H1 (cell line): ENCODE data around the gene LRRIQ4. TPM values are rescaled to one million over a fixed set of nuclear protein-coding genes. Genes with fewer than 3 reads are reported as not detected.

Source experiments
- CTCF ChIA-PET: fragments of 300-600 bp; sonication (Branson Sonifier 250); formaldehyde crosslinking; loops from one replicate; lab custom pipeline; 2021; ENCODE audit not compliant: partially characterized antibody; lab: Charles Lee
- POLR2A ChIA-PET: fragments of 300-600 bp; sonication (Branson Sonifier 250); formaldehyde crosslinking; loops from one replicate; lab custom pipeline; 2021; ENCODE audit warnings: inconsistent platforms; ENCODE audit not compliant: partially characterized antibody; lab: Charles Lee
- DNase-seq, 2 experiments: peaks; one replicate each; pipeline versions ENCODE4 v3.0.0 to v3.0.0-alpha.2; 2010 to 2022; ENCODE audit warnings: low spot score in 2 of 2, low read depth in 1 of 2, mixed read lengths in 1 of 2
- FAIRE-seq: peaks from 2 replicates; lab custom pipeline; 2011; peaks lifted over from hg19 to GRCh38; lab: Jason Lieb, UNC
- H2AFZ ChIP-seq: 2 replicates; pipeline ENCODE4 v1.8.1; 2012; ENCODE audit warnings: low read length, inconsistent platforms
- H2AK5ac ChIP-seq: 2 replicates; pipeline ENCODE4 v1.6.1; 2013; ENCODE audit warnings: low read depth, low read length
- H2BK120ac ChIP-seq: replicated peaks from 2 replicates; pipeline ENCODE3; 2013; ENCODE audit warnings: low read depth, low read length, inconsistent platforms
- H2BK12ac ChIP-seq: 2 replicates; pipeline ENCODE4 v1.6.1; 2013; ENCODE audit warnings: low read depth, low read length
- H2BK15ac ChIP-seq: 2 replicates; pipeline ENCODE4 v1.6.1; 2013; ENCODE audit warnings: low read length
- H2BK20ac ChIP-seq: 2 replicates; pipeline ENCODE4 v1.6.1; 2013; ENCODE audit warnings: low read length
- H2BK5ac ChIP-seq: 2 replicates; pipeline ENCODE4 v1.6.1; 2013; ENCODE audit warnings: low read depth, low read length
- H3K14ac ChIP-seq: 2 replicates; pipeline ENCODE4 v1.6.1; 2013; ENCODE audit warnings: inconsistent platforms; ENCODE audit not compliant: insufficient read length
- H3K18ac ChIP-seq: 2 replicates; pipeline ENCODE4 v1.6.1; 2013; ENCODE audit warnings: low read length; ENCODE audit errors: extremely low read depth
- H3K23ac ChIP-seq: 2 replicates; pipeline ENCODE4 v1.6.1; 2013; ENCODE audit warnings: inconsistent platforms; ENCODE audit not compliant: insufficient read length
- H3K23me2 ChIP-seq: 2 replicates; pipeline ENCODE4 v1.6.1; 2013; ENCODE audit warnings: low read depth, low read length
- H3K27ac ChIP-seq: 2 replicates; pipeline ENCODE4 v1.6.1; 2011; ENCODE audit warnings: low read depth, low read length, inconsistent platforms
- H3K27me3 ChIP-seq, 4 experiments: replicated peaks in 1 of 4; 1 replicate in 1 of 4; 2 replicates in 3 of 4; pipeline versions ENCODE4 v1.6.1 to v1.8.1; 2011 to 2013; ENCODE audit warnings: low read length in 3 of 4, mild to moderate bottlenecking in 3 of 4, inconsistent platforms in 2 of 4, mixed read lengths in 2 of 4, moderate library complexity in 1 of 4; ENCODE audit not compliant: control insufficient read depth in 3 of 4, insufficient read depth in 3 of 4; ENCODE audit errors: extremely low read depth in 1 of 4
- H3K36me3 ChIP-seq, 4 experiments: 2 replicates each; pipeline versions ENCODE4 v1.6.1 to v1.8.1; 2011 to 2013; ENCODE audit warnings: mild to moderate bottlenecking in 4 of 4, low read length in 3 of 4, moderate library complexity in 2 of 4, control low read depth in 1 of 4, inconsistent platforms in 1 of 4; ENCODE audit not compliant: insufficient read depth in 4 of 4, control insufficient read depth in 2 of 4
- H3K4ac ChIP-seq: replicated peaks from 2 replicates; pipeline ENCODE3; 2013; ENCODE audit warnings: low read length, low read depth, mixed read lengths, inconsistent platforms; ENCODE audit not compliant: insufficient read length
- H3K4me1 ChIP-seq, 4 experiments: replicated peaks in 1 of 4; 1 replicate in 1 of 4; 2 replicates in 3 of 4; pipeline versions ENCODE4 v1.6.1 to v1.8.1; 2011 to 2013; ENCODE audit warnings: low read length in 3 of 4, inconsistent platforms in 2 of 4, mixed read lengths in 1 of 4; ENCODE audit not compliant: insufficient read depth in 4 of 4, control insufficient read depth in 3 of 4
- H3K4me2 ChIP-seq, 2 experiments: 2 replicates each; pipeline versions ENCODE4 v1.6.1 to v1.8.1; 2011 to 2013; ENCODE audit warnings: low read depth in 2 of 2, low read length in 2 of 2, control low read depth in 1 of 2, inconsistent platforms in 1 of 2, mild to moderate bottlenecking in 1 of 2; ENCODE audit not compliant: insufficient read depth in 1 of 2
- H3K4me3 ChIP-seq, 4 experiments: fragments of 200-600, 300-600 bp in 1 of 4; sonication (generic), shearing (Covaris generic), sonication (Bioruptor Twin) in 1 of 4; 2 replicates each; pipeline versions ENCODE4 v1.5.1 to v1.8.1; 2011 to 2016; ENCODE audit warnings: low read length in 4 of 4, low read depth in 3 of 4, control low read depth in 2 of 4, inconsistent platforms in 2 of 4, mild to moderate bottlenecking in 2 of 4, mixed read lengths in 1 of 4, moderate library complexity in 1 of 4; ENCODE audit not compliant: insufficient read depth in 2 of 4; ENCODE audit errors: extremely low read depth in 1 of 4
- H3K56ac ChIP-seq: replicated peaks from 2 replicates; pipeline ENCODE3; 2013; ENCODE audit warnings: low read depth, mild to moderate bottlenecking, mixed read lengths, low read length, inconsistent platforms; ENCODE audit not compliant: insufficient read length
- H3K79me1 ChIP-seq: 2 replicates; pipeline ENCODE4 v1.6.1; 2013; ENCODE audit warnings: low read depth, low read length, control low read depth
- H3K79me2 ChIP-seq, 2 experiments: 2 replicates each; pipeline versions ENCODE4 v1.6.1 to v1.8.1; 2012 to 2013; ENCODE audit warnings: low read length in 2 of 2, mild to moderate bottlenecking in 2 of 2, inconsistent platforms in 1 of 2; ENCODE audit not compliant: insufficient read depth in 2 of 2, control insufficient read depth in 1 of 2
- H3K9ac ChIP-seq, 4 experiments: replicated peaks in 1 of 4; 1 replicate in 1 of 4; 2 replicates in 3 of 4; pipeline versions ENCODE4 v1.6.1 to v1.8.1; 2011 to 2013; ENCODE audit warnings: low read depth in 3 of 4, low read length in 3 of 4, control low read depth in 2 of 4, mild to moderate bottlenecking in 2 of 4, moderate library complexity in 2 of 4, inconsistent platforms in 1 of 4; ENCODE audit errors: extremely low read depth in 1 of 4
- H3K9me3 ChIP-seq, 2 experiments: 2 replicates each; pipeline versions ENCODE4 v1.6.1 to v1.8.1; 2012 to 2013; ENCODE audit warnings: mild to moderate bottlenecking in 2 of 2, moderate library complexity in 2 of 2, control low read depth in 1 of 2, inconsistent platforms in 1 of 2, low read depth in 1 of 2, low read length in 1 of 2, mixed read lengths in 1 of 2; ENCODE audit not compliant: insufficient read depth in 2 of 2
- H4K20me1 ChIP-seq, 2 experiments: replicated peaks in 1 of 2; 2 replicates each; pipeline versions ENCODE3 to v1.8.1; 2011 to 2013; ENCODE audit warnings: inconsistent platforms in 2 of 2, low read length in 2 of 2, mild to moderate bottlenecking in 1 of 2; ENCODE audit not compliant: insufficient read depth in 2 of 2, control insufficient read depth in 1 of 2
- H4K5ac ChIP-seq: 2 replicates; pipeline ENCODE4 v1.6.1; 2013; ENCODE audit warnings: low read length, low read depth, mixed read lengths, inconsistent platforms; ENCODE audit not compliant: insufficient read length
- H4K8ac ChIP-seq: 2 replicates; pipeline ENCODE4 v1.8.0; 2013; ENCODE audit warnings: mild to moderate bottlenecking, moderate library complexity, low read length, inconsistent platforms; ENCODE audit not compliant: insufficient read depth; ENCODE audit errors: extremely low read depth
- H4K91ac ChIP-seq: replicated peaks from 2 replicates; pipeline ENCODE3; 2013; ENCODE audit warnings: low read length, mixed read lengths, inconsistent platforms; ENCODE audit not compliant: insufficient read length
- BCL11A ChIP-seq, 2 experiments: IDR thresholded peaks; one replicate each; pipeline ENCODE4 v1.6.1; 2011; ENCODE audit warnings: low read depth in 2 of 2, low read length in 2 of 2, mild to moderate bottlenecking in 2 of 2
- POLR2A ChIP-seq, 2 experiments: IDR thresholded peaks; 1 replicate in 1 of 2; 2 replicates in 1 of 2; pipeline ENCODE4 v1.6.1; 2011; ENCODE audit warnings: low read depth in 2 of 2, low read length in 2 of 2, mild to moderate bottlenecking in 2 of 2; ENCODE audit errors: control extremely low read depth in 1 of 2
- SUZ12 ChIP-seq: fragments of 200-600 bp; sonication (generic); IDR thresholded peaks from 2 replicates; pipeline ENCODE4 v1.6.1; 2012; ENCODE audit warnings: mild to moderate bottlenecking, inconsistent platforms, low read length, moderate library complexity, mixed read lengths
- TAF1 ChIP-seq: IDR thresholded peaks from 2 replicates; pipeline ENCODE4 v1.6.1; 2011; ENCODE audit warnings: mild to moderate bottlenecking, low read depth, low read length
- WGBS, 2 experiments: shearing (Covaris generic) in 1 of 2; methylation state at CpG; one replicate each; pipeline versions ENCODE4 v1.1.6 to v1.1.7; 2013 to 2015; ENCODE audit warnings: low lambda C conversion rate in 2 of 2, mixed read lengths in 2 of 2, inconsistent platforms in 1 of 2, low coverage in 1 of 2, missing lambda C conversion rate in 1 of 2; ENCODE audit not compliant: insufficient replicate concordance in 2 of 2, insufficient coverage in 1 of 2, insufficient read length in 1 of 2; ENCODE audit errors: extremely low coverage in 1 of 2, missing lambda C conversion rate in 1 of 2; 5-methylcytosine and 5-hydroxymethylcytosine counted together
- polyA plus RNA-seq, 7 experiments: library from polyadenylated mRNA; depleted of rRNA in 3 of 7; stranded (reverse) in 5 of 7; unstranded in 2 of 7; fragments of >200 nt in 5 of 7; fragments of 200-250 nt in 2 of 7; gene quantifications; 1 replicate in 5 of 7; 2 replicates in 1 of 7; 4 replicates in 1 of 7; pipeline versions ENCODE4 v1.2.1 to v1.2.3, GENCODE V29; 2011 to 2013; ENCODE audit warnings: missing spikeins in 2 of 7, mixed read lengths in 2 of 7
- total RNA-seq: library from RNA; stranded (reverse); fragmentation: NEBNext Ultra II Directional; extraction: Animal tissue kit (Norgen Biotek cat#: 25700); gene quantifications from 2 replicates; pipeline ENCODE4 v1.2.1, GENCODE V29; 2021

LRRIQ4 gene
- total and polyA plus RNA-seq, 2 of the 8 experiments (the other 6 are each of a cell fraction or from before 2014, with no cell fraction given), result 0.08 TPM; not detected in 1

GRCh38 chr3:169846458-169847193 is 34.0 kb downstream of the LRRIQ4 start:
- H2AK5ac ChIP-seq, result no peak overlapping the region
- POLR2A ChIA-PET, result no interaction called here
- no peaks in the 10 kb centered on the region for H3K27me3 ChIP-seq
- H3K4me2 ChIP-seq, result no peak overlapping the region
- no peak overlapping the region for H3K27ac ChIP-seq
- H3K23ac ChIP-seq, result no peak overlapping the region
- no peak overlapping the region for H4K5ac ChIP-seq
- H3K4me1 ChIP-seq, result no peaks in the 10 kb centered on the region
- no peak overlapping the region for H4K91ac ChIP-seq
- TF ChIP-seq TAF1 (no peak), BCL11A (IDR thresholded peaks at IDR 0.05; ENCODE audit: low read depth in 2 of 2, low read length in 2 of 2) (no peak), SUZ12 (no peak), POLR2A (IDR thresholded peaks at IDR 0.05; ENCODE audit: control extremely low read depth in 1 of 2, low read depth in 2 of 2, low read length in 2 of 2) (no peak)
- no peaks in the 10 kb centered on the region for H3K9me3 ChIP-seq
- H4K20me1 ChIP-seq, result no peaks in the 10 kb centered on the region
- CTCF ChIA-PET, result interaction anchor here (0.7 to 1.0 kb wide), 2 partner anchors 10 to 16 kb away, joined by 3 read pairs; no protein-coding TSS in a partner anchor
- FAIRE-seq (no peak), DNase-seq (peak in 1 of 2 experiments; percentile 34)
- no peaks in the 10 kb centered on the region for H3K79me2 ChIP-seq
- no peak overlapping the region for H2BK120ac ChIP-seq
- 94% methylated on average over 11 of the region's 11 CpGs; no CpG with 5 or more reads in 1 of the 2 experiments for WGBS, 2 experiments
- H4K8ac ChIP-seq, result no peak overlapping the region
- no peak overlapping the region for H2AFZ ChIP-seq
- no peaks in the 10 kb centered on the region for H3K36me3 ChIP-seq
- no peak overlapping the region for H3K4me3 ChIP-seq
- H2BK5ac ChIP-seq, result no peak overlapping the region
- H2BK15ac ChIP-seq, result no peak overlapping the region
- H3K9ac ChIP-seq, result no peak overlapping the region
- no peaks in the 10 kb centered on the region for H3K79me1 ChIP-seq
- H3K14ac ChIP-seq, result no peak overlapping the region
- no peak overlapping the region for H2BK20ac ChIP-seq
- no peak overlapping the region for H3K56ac ChIP-seq
- H3K23me2 ChIP-seq, result no peaks in the 10 kb centered on the region
- no peak overlapping the region for H2BK12ac ChIP-seq
- H3K18ac ChIP-seq, result no peak overlapping the region
- no peak overlapping the region for H3K4ac ChIP-seq
